Measurements from ENCODE around the gene C5orf22.

GRCh38 chr5:31573494-31574142, 41.5 kb downstream of the C5orf22 start:
- TF ChIP-seq CTCF (IDR thresholded peaks at IDR 0.05; ENCODE audit: low read depth, low read length) (no peak), POLR2A (IDR thresholded peaks at IDR 0.05; ENCODE audit: extremely low read depth, insufficient read length) (no peak)
- TF ChIP-seq, protein P1, sequence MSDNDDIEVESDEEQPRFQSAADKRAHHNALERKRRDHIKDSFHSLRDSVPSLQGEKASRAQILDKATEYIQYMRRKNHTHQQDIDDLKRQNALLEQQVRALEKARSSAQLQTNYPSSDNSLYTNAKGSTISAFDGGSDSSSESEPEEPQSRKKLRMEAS (IDR thresholded peaks at IDR 0.05; ENCODE audit: low read depth, low read length) = no peak
